Adrenal gland (tissue), 5 donors: ENCODE results near the gene SLC13A4.

Experiments used
- POLR2A ChIP-seq, 2 donors: fragments of 450-650 bp; IDR thresholded peaks; one replicate each; pipeline ENCODE4 v1.6.1; 2017; ENCODE audit warnings: antibody characterized with exemption in 2 of 2, mild to moderate bottlenecking in 2 of 2, moderate library complexity in 1 of 2
- TF ChIP-seq, protein P1 (sequence below), 6 experiments: fragments of 450-650 bp in 4 of 6; fragments of 200-600 bp in 2 of 6; sonication (generic) in 1 of 6; IDR thresholded peaks; 1 replicate in 5 of 6; 2 replicates in 1 of 6; pipeline versions ENCODE4 v1.5.1 to v1.8.0; 2016 to 2021; ENCODE audit warnings: antibody characterized with exemption in 6 of 6, mild to moderate bottlenecking in 2 of 6, moderate library complexity in 1 of 6
- donor health status: DM: no; HTN: no; CAD: no.

DNA sequence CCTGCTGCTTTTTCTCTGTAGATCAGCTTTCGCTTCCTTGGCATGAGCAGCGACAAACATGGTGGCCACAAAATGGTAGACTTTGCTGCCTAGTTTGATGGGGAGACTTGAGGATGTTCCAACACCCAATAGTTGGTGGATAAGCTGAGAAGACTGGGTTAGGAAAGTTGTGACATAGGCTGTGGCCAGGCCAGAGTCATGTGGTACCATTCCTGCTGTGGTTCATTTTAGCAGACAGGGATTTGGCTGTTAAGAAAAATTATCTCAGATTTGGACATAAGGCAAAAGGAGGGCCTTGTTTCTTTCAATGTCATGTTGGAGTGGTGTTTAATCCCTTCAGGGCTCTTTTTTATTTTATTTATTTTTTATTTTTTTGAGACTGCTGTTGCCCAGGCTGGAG lies 47.2 kb upstream of the SLC13A4 start:
- TF ChIP-seq, protein P1, sequence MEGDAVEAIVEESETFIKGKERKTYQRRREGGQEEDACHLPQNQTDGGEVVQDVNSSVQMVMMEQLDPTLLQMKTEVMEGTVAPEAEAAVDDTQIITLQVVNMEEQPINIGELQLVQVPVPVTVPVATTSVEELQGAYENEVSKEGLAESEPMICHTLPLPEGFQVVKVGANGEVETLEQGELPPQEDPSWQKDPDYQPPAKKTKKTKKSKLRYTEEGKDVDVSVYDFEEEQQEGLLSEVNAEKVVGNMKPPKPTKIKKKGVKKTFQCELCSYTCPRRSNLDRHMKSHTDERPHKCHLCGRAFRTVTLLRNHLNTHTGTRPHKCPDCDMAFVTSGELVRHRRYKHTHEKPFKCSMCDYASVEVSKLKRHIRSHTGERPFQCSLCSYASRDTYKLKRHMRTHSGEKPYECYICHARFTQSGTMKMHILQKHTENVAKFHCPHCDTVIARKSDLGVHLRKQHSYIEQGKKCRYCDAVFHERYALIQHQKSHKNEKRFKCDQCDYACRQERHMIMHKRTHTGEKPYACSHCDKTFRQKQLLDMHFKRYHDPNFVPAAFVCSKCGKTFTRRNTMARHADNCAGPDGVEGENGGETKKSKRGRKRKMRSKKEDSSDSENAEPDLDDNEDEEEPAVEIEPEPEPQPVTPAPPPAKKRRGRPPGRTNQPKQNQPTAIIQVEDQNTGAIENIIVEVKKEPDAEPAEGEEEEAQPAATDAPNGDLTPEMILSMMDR (IDR thresholded peaks at IDR 0.05) = no peak
- TF ChIP-seq POLR2A (IDR thresholded peaks at IDR 0.05) = no peak
